CD4-positive, alpha-beta T cell (primary cell): ENCODE data around the gene FAM170A. TPM values are rescaled to one million over a fixed set of nuclear protein-coding genes. Genes with fewer than 3 reads are reported as not detected.

ENCODE experiments used
- ATAC-seq: fragments of 200-7000 bp; cut with Tn5 transposase; one replicate; pipeline ENCODE4 v1.10.0; 2022; ENCODE audit warnings: mild to moderate bottlenecking; ENCODE audit not compliant: poor library complexity
- CTCF ChIA-PET: fragments of 350-600 bp; sonication (Branson Sonifier 250); formaldehyde crosslinking; loops from one replicate; lab custom pipeline; 2021; ENCODE audit warnings: antibody characterized with exemption, inconsistent platforms; lab: Charles Lee
- POLR2A ChIA-PET: fragments of 350-600 bp; sonication (Branson Sonifier 250); formaldehyde crosslinking; loops from one replicate; lab custom pipeline; 2021; ENCODE audit warnings: antibody characterized with exemption, inconsistent platforms; lab: Charles Lee
- DNase-seq, 14 experiments: peaks; one replicate each; pipeline ENCODE4 v3.0.0-alpha.2; 2013 to 2020; ENCODE audit warnings: mixed read lengths in 2 of 14
- H3K27ac ChIP-seq, 2 donors: one replicate each; pipeline versions ENCODE4 v1.5.1 to v1.7.0; 2013; ENCODE audit warnings: low read length in 2 of 2, low read depth in 1 of 2, mild to moderate bottlenecking in 1 of 2
- H3K27me3 ChIP-seq, 2 experiments: 1 replicate in 1 of 2; 2 replicates in 1 of 2; pipeline versions ENCODE4 v1.6.1 to v1.7.0; 2013; ENCODE audit warnings: low read length in 2 of 2, control low read depth in 1 of 2, mild to moderate bottlenecking in 1 of 2, moderate library complexity in 1 of 2; ENCODE audit not compliant: insufficient read depth in 2 of 2, control insufficient read depth in 1 of 2
- H3K36me3 ChIP-seq: one replicate; pipeline ENCODE4 v1.6.1; 2013; ENCODE audit warnings: low read length, control low read depth; ENCODE audit not compliant: insufficient read depth
- H3K4me1 ChIP-seq: one replicate; pipeline ENCODE4 v1.6.1; 2013; ENCODE audit warnings: low read length, control low read depth; ENCODE audit not compliant: insufficient read depth
- H3K4me3 ChIP-seq: one replicate; pipeline ENCODE4 v1.5.1; 2013; ENCODE audit warnings: mild to moderate bottlenecking, low read length, moderate library complexity
- H3K9me3 ChIP-seq, 2 experiments: 1 replicate in 1 of 2; 2 replicates in 1 of 2; pipeline versions ENCODE4 v1.6.1 to v1.7.0; 2013; ENCODE audit warnings: low read length in 2 of 2, mild to moderate bottlenecking in 2 of 2, control low read depth in 1 of 2, moderate library complexity in 1 of 2; ENCODE audit not compliant: control insufficient read depth in 1 of 2, insufficient read depth in 1 of 2
- H3K27ac Mint-ChIP-seq: one replicate; pipeline ENCODE4 v1.8.0; 2020; ENCODE audit warnings: mixed read lengths
- H3K27me3 Mint-ChIP-seq: one replicate; pipeline ENCODE4 v1.8.0; 2021; ENCODE audit warnings: mixed read lengths
- H3K36me3 Mint-ChIP-seq: one replicate; pipeline ENCODE4 v1.8.0; 2021; ENCODE audit warnings: low read depth, mixed read lengths
- H3K4me1 Mint-ChIP-seq: one replicate; pipeline ENCODE4 v1.8.0; 2021; ENCODE audit warnings: low read depth, mixed read lengths
- H3K4me3 Mint-ChIP-seq: one replicate; pipeline ENCODE4 v1.8.0; 2020; ENCODE audit warnings: mild to moderate bottlenecking, mixed read lengths
- H3K9me3 Mint-ChIP-seq: one replicate; pipeline ENCODE4 v1.8.0; 2020; ENCODE audit warnings: mixed read lengths
- CTCF ChIP-seq: fragments of 200-600 bp; IDR thresholded peaks from one replicate; pipeline ENCODE4 v1.8.0; 2022; ENCODE audit warnings: antibody characterized with exemption, mild to moderate bottlenecking
- intact Hi-C, 2 experiments: fragments of 100-400 bp; cut with DNase I in 1 of 2; cut with micrococcal nuclease in 1 of 2; formaldehyde crosslinking; loops; one replicate each; pipeline versions ENCODE4 v1.15.1 to v1.9.0; 2023 to 2025; cut with DNase I, micrococcal nuclease
- total RNA-seq, 174 experiments: library from RNA in 2 of 174; stranded (reverse) in 2 of 174; gene quantifications; one replicate each; pipeline ENCODE4 v1.2.3 and lab custom pipeline; 2021 to 2026

Gene FAM170A
- total RNA-seq, 2 experiments from 2014 or later = not detected

GRCh38 chr5:119680080-119680479 is 50.7 kb downstream of the FAM170A start:
- Histone ChIP-seq H3K9me3 (no peaks in the 10 kb centered on the region), H3K36me3 (no peaks in the 10 kb centered on the region), H3K4me3 (no peak overlapping the region), H3K27ac (no peak overlapping the region), H3K4me1 (no peaks in the 10 kb centered on the region), H3K27me3 (no peaks in the 10 kb centered on the region)
- POLR2A ChIA-PET = no interaction called here
- TF ChIP-seq CTCF = no peak
- Mint-ChIP-seq H3K27me3 (no peaks in the 10 kb centered on the region), H3K36me3 (no peaks in the 10 kb centered on the region), H3K4me3 (no peak overlapping the region), H3K27ac (no peak overlapping the region), H3K4me1 (no peaks in the 10 kb centered on the region), H3K9me3 (peaks cover 5% of the 10 kb centered on the region)
- CTCF ChIA-PET = no interaction called here
- no peak for ATAC-seq
- DNase-seq = no peak
- intact Hi-C loops = no loop called here

GRCh38 chr5:119681734-119682133 is 52.4 kb downstream of the FAM170A start:
- Histone ChIP-seq H3K27me3 (no peaks in the 10 kb centered on the region), H3K27ac (no peak overlapping the region), H3K36me3 (no peaks in the 10 kb centered on the region), H3K9me3 (no peaks in the 10 kb centered on the region), H3K4me3 (no peak overlapping the region), H3K4me1 (no peaks in the 10 kb centered on the region)
- no peaks in the 10 kb centered on the region for H3K4me1 Mint-ChIP-seq
- ATAC-seq (no peak), DNase-seq (peak in 1 of 14 experiments; percentile 6)
- H3K27ac Mint-ChIP-seq = no peak overlapping the region
- no peaks in the 10 kb centered on the region for H3K36me3 Mint-ChIP-seq
- no peak for TF ChIP-seq CTCF
- intact Hi-C loops = no loop called here
- no peaks in the 10 kb centered on the region for H3K27me3 Mint-ChIP-seq
- ChIA-PET POLR2A (no interaction called here), CTCF (no interaction called here)
- H3K4me3 Mint-ChIP-seq = no peak overlapping the region
- peaks cover 5% of the 10 kb centered on the region for H3K9me3 Mint-ChIP-seq

GRCh38 chr5:119682372-119682771 is 53.0 kb downstream of the FAM170A start:
- DNase-seq (no peak), ATAC-seq (no peak)
- Mint-ChIP-seq H3K27me3 (no peaks in the 10 kb centered on the region), H3K36me3 (no peaks in the 10 kb centered on the region), H3K4me1 (no peaks in the 10 kb centered on the region), H3K4me3 (no peak overlapping the region), H3K9me3 (peaks cover 5% of the 10 kb centered on the region), H3K27ac (no peak overlapping the region)
- Histone ChIP-seq H3K36me3 (no peaks in the 10 kb centered on the region), H3K27ac (no peak overlapping the region), H3K4me3 (no peak overlapping the region), H3K4me1 (no peaks in the 10 kb centered on the region), H3K27me3 (no peaks in the 10 kb centered on the region), H3K9me3 (no peaks in the 10 kb centered on the region)
- intact Hi-C loops = no loop called here
- POLR2A ChIA-PET = no interaction called here
- no peak for TF ChIP-seq CTCF
- CTCF ChIA-PET = no interaction called here

Other genes with a start within 250 kb of the FAM170A start
- gene HSD17B4, start 177.1 kb upstream of the FAM170A start, total RNA-seq = 10 to 100 TPM; 11.9 to 13.1 TPM